GM12878 (cell line): ENCODE data around the gene ACOT6.
"Not testable (repeated sequence)": the region's sequence is repeated elsewhere in the genome, so short reads cannot be mapped to it uniquely, and the experiment has no call there.

ENCODE experiments used
- ASH2L ChIP-seq: fragments of 300-600, 200-600 bp; sonication (generic); IDR thresholded peaks from 2 replicates; pipeline ENCODE4 v1.6.1; 2017; ENCODE audit warnings: low read depth, mild to moderate bottlenecking, borderline replicate concordance
- YY1 ChIP-seq: IDR thresholded peaks from 2 replicates; pipeline ENCODE4 v1.6.1; 2011; ENCODE audit warnings: low read depth, mild to moderate bottlenecking, low read length

DNA sequence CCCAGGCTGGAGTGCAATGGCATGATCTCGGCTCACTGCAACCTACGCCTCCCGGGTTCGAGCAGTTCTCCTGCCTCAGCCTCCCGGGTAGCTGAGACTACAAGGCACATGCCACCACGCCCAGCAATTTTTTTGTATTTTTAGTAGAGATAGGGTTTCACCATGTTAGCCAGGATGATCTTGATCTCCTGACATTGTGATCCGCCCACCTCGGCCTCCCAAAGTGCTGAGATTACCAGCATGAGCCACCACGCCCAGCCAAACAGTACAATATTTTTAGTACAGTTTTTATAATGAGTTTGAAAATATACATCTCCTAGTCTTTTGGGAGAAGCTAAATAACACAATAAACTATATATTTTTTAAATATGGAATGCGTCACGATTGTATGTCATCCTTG, 46.9 kb downstream of the ACOT6 start:
- not testable (repeated sequence) for TF ChIP-seq YY1, ASH2L
